ENCODE results near the gene PLXNB3. TPM values are rescaled to one million over a fixed set of nuclear protein-coding genes. Genes with fewer than 3 reads are reported as not detected.

Gene PLXNB3
- total and polyA plus RNA-seq, 12 donors = 1.1 to 119 (median 41.4) TPM

DNA sequence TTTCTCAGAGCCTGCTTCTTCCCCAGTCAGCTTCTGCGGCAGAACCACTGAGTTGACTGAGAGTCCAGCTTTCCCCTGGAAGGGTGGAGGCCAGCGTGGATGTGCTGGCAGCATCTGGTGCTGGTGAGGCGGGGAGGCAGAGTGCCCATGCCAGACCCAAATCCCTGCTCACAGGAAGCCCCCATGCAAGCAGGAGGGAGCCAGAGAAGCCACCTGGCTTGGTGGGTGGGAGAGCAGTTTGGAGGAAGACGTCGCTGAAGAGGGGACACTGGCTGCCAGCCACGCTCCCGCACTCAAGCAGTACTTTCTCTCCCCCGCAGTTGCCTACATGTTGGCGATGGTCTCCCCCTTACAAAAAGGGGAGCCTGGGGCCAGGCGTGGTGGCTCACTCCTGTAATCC, 60.3 kb downstream of the PLXNB3 start:
- intact Hi-C loops (cut with DNase I) = no loop called here
- no peaks in the 10 kb centered on the region for H3K36me3 ChIP-seq (replicated peaks in 1 of 2)
- TF ChIP-seq POLR2A (IDR thresholded peaks at IDR 0.05) = no peak
- TF ChIP-seq, protein P1, sequence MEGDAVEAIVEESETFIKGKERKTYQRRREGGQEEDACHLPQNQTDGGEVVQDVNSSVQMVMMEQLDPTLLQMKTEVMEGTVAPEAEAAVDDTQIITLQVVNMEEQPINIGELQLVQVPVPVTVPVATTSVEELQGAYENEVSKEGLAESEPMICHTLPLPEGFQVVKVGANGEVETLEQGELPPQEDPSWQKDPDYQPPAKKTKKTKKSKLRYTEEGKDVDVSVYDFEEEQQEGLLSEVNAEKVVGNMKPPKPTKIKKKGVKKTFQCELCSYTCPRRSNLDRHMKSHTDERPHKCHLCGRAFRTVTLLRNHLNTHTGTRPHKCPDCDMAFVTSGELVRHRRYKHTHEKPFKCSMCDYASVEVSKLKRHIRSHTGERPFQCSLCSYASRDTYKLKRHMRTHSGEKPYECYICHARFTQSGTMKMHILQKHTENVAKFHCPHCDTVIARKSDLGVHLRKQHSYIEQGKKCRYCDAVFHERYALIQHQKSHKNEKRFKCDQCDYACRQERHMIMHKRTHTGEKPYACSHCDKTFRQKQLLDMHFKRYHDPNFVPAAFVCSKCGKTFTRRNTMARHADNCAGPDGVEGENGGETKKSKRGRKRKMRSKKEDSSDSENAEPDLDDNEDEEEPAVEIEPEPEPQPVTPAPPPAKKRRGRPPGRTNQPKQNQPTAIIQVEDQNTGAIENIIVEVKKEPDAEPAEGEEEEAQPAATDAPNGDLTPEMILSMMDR (IDR thresholded peaks at IDR 0.05) = no peak

DNA sequence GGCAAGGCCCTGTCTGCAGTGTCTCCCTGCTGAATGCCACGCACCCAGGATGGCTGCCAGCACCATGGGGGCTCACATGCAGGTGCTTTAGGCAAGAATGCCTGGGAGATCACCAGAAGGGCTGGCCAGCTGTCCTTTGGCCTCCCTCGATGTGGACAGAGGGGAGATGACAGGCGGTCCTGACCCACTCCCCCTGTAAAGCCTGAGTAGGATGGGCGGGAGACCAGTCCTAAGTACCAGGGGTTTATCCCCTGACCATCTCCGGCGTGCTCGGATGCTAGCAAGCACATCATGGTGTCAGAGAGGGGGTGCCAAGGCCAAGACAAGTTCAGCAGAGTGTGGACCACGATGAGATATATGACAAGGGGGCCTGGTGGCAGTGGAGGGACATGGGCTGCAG, 61.0 kb downstream of the PLXNB3 start:
- Histone ChIP-seq H3K27me3 (peaks cover 38% of the 10 kb centered on the region), H3K4me1 (replicated peaks in 1 of 2) (no peaks in the 10 kb centered on the region), H3K4me3 (no peak overlapping the region), H3K27ac (no peak overlapping the region), H3K9me3 (replicated peaks in 1 of 3) (no peaks in the 10 kb centered on the region), H3K36me3 (replicated peaks in 1 of 2) (no peaks in the 10 kb centered on the region)
- TF ChIP-seq, protein P1 (IDR thresholded peaks at IDR 0.05) = no peak
- TF ChIP-seq POLR2A (IDR thresholded peaks at IDR 0.05) = no peak
- intact Hi-C loops (cut with DNase I) = no loop called here
- no peak for DNase-seq
- 75 to 84% (median 78%) methylated on average over 6 to 8 of the region's 8 CpGs; no CpG with 5 or more reads in 1 of the 4 donors for WGBS, 4 donors

More for the DNA sequence above, 60.3 kb downstream of the PLXNB3 start:
- H3K9me3 ChIP-seq (replicated peaks in 1 of 3) = no peaks in the 10 kb centered on the region
- H3K27ac ChIP-seq = no peak overlapping the region
- peaks cover 0 to 2% of the 10 kb centered on the region in 2 donors for H3K4me1 ChIP-seq (replicated peaks in 1 of 2)
- WGBS, 4 donors = 83 to 90% (median 89%) methylated on average over 10 of the region's 10 CpGs; no CpG with 5 or more reads in 1 of the 4 donors
- no peak overlapping the region for H3K4me3 ChIP-seq
- H3K27me3 ChIP-seq = peaks cover 35% of the 10 kb centered on the region
- no peak for DNase-seq

Other genes with a start within 250 kb of the PLXNB3 start
- 10 to 100 TPM in 8 of 9 donors, 1 to 10 TPM in 1; 1.1 to 46.4 (median 19.9) TPM for gene ATP2B3, start 246.6 kb upstream of the PLXNB3 start, total RNA-seq
- gene ATP2B3, start 246.6 kb upstream of the PLXNB3 start, polyA plus RNA-seq = 10 to 100 TPM in 2 of 3 donors, 1 to 10 TPM in 1; 9.8 to 15.3 (median 13.6) TPM
- gene CCNQ, start 165.1 kb upstream of the PLXNB3 start, total RNA-seq = 10 to 100 TPM; 13.2 to 36.7 (median 24.1) TPM
- 10 to 100 TPM; 18.7 to 48.5 (median 38.1) TPM for gene CCNQ, start 165.1 kb upstream of the PLXNB3 start, polyA plus RNA-seq
- 10 to 100 TPM in 1 of 9 donors, under 1 TPM in 5, not detected in 3; 0.11 to 15.9 (median 0.24) TPM for gene DUSP9, start 117.0 kb upstream of the PLXNB3 start, total RNA-seq
- not detected for gene DUSP9, start 117.0 kb upstream of the PLXNB3 start, polyA plus RNA-seq
- 1 to 10 TPM in 3 of 9 donors, under 1 TPM in 4, not detected in 2; 0.48 to 2.7 (median 1.00) TPM for gene PNCK, start 90.4 kb upstream of the PLXNB3 start, total RNA-seq
- 1 to 10 TPM in 2 of 3 donors, under 1 TPM in 1; 0.42 to 6.5 (median 1.9) TPM for gene PNCK, start 90.4 kb upstream of the PLXNB3 start, polyA plus RNA-seq
- gene SLC6A8, start 76.3 kb upstream of the PLXNB3 start, total RNA-seq = 100 to 1,000 TPM in 4 of 9 donors, 10 to 100 TPM in 4, 1 to 10 TPM in 1; 3.1 to 136 (median 71.0) TPM
- 100 to 1,000 TPM in 1 of 3 donors, 10 to 100 TPM in 2; 51.8 to 118 (median 63.0) TPM for gene SLC6A8, start 76.3 kb upstream of the PLXNB3 start, polyA plus RNA-seq
- 100 to 1,000 TPM; 168 to 343 (median 285) TPM for gene BCAP31, start 39.9 kb upstream of the PLXNB3 start, total RNA-seq
- 100 to 1,000 TPM; 121 to 274 (median 218) TPM for gene BCAP31, start 39.9 kb upstream of the PLXNB3 start, polyA plus RNA-seq
- gene ABCD1, start 39.4 kb upstream of the PLXNB3 start, total RNA-seq = 10 to 100 TPM; 29.6 to 78.0 (median 51.0) TPM
- 10 to 100 TPM; 29.7 to 58.6 (median 42.3) TPM for gene ABCD1, start 39.4 kb upstream of the PLXNB3 start, polyA plus RNA-seq
- gene SRPK3, start 16.8 kb downstream of the PLXNB3 start, total RNA-seq = 1 to 10 TPM in 5 of 9 donors, under 1 TPM in 3, not detected in 1; 0.14 to 2.9 (median 1.3) TPM
- 10 to 100 TPM in 1 of 3 donors, 1 to 10 TPM in 1, under 1 TPM in 1; 0.31 to 20.5 (median 4.9) TPM for gene SRPK3, start 16.8 kb downstream of the PLXNB3 start, polyA plus RNA-seq
- gene IDH3G, start 30.1 kb downstream of the PLXNB3 start, total RNA-seq = 100 to 1,000 TPM in 2 of 9 donors, 10 to 100 TPM in 7; 68.4 to 144 (median 83.1) TPM
- 100 to 1,000 TPM in 2 of 3 donors, 10 to 100 TPM in 1; 73.9 to 112 (median 111) TPM for gene IDH3G, start 30.1 kb downstream of the PLXNB3 start, polyA plus RNA-seq
- 100 to 1,000 TPM; 162 to 609 (median 366) TPM for gene SSR4, start 30.4 kb downstream of the PLXNB3 start, total RNA-seq
- gene SSR4, start 30.4 kb downstream of the PLXNB3 start, polyA plus RNA-seq = 1,000 to 10,000 TPM in 1 of 3 donors, 100 to 1,000 TPM in 2; 195 to 1,349 (median 921) TPM
- gene PDZD4, start 66.3 kb downstream of the PLXNB3 start, total RNA-seq = 1 to 10 TPM in 8 of 9 donors, under 1 TPM in 1; 0.69 to 8.8 (median 3.4) TPM
- 10 to 100 TPM in 1 of 3 donors, 1 to 10 TPM in 2; 3.0 to 39.2 (median 9.5) TPM for gene PDZD4, start 66.3 kb downstream of the PLXNB3 start, polyA plus RNA-seq
- 10 to 100 TPM in 3 of 9 donors, 1 to 10 TPM in 4, under 1 TPM in 2; 0.52 to 50.1 (median 2.7) TPM for gene L1CAM, start 121.9 kb downstream of the PLXNB3 start, total RNA-seq
- 10 to 100 TPM in 2 of 3 donors, 1 to 10 TPM in 1; 8.9 to 34.1 (median 14.5) TPM for gene L1CAM, start 121.9 kb downstream of the PLXNB3 start, polyA plus RNA-seq
- gene AVPR2, start 140.4 kb downstream of the PLXNB3 start, total RNA-seq = 1 to 10 TPM in 1 of 9 donors, under 1 TPM in 8; 0.11 to 1.1 (median 0.57) TPM
- gene AVPR2, start 140.4 kb downstream of the PLXNB3 start, polyA plus RNA-seq = 1 to 10 TPM in 2 of 3 donors, not detected in 1; 1.0 to 1.6 TPM
- gene ARHGAP4, start 162.0 kb downstream of the PLXNB3 start, total RNA-seq = 10 to 100 TPM; 22.4 to 67.8 (median 45.0) TPM
- gene ARHGAP4, start 162.0 kb downstream of the PLXNB3 start, polyA plus RNA-seq = 100 to 1,000 TPM in 2 of 3 donors, 1 to 10 TPM in 1; 1.5 to 316 (median 118) TPM
- gene NAA10, start 170.8 kb downstream of the PLXNB3 start, total RNA-seq = 100 to 1,000 TPM in 3 of 9 donors, 10 to 100 TPM in 6; 60.0 to 159 (median 93.2) TPM
- gene NAA10, start 170.8 kb downstream of the PLXNB3 start, polyA plus RNA-seq = 100 to 1,000 TPM; 121 to 287 (median 228) TPM
- gene RENBP, start 180.4 kb downstream of the PLXNB3 start, total RNA-seq = 10 to 100 TPM; 15.5 to 37.4 (median 24.6) TPM
- gene RENBP, start 180.4 kb downstream of the PLXNB3 start, polyA plus RNA-seq = 10 to 100 TPM in 2 of 3 donors, 1 to 10 TPM in 1; 5.4 to 69.6 (median 27.6) TPM
- gene HCFC1, start 207.6 kb downstream of the PLXNB3 start, total RNA-seq = 10 to 100 TPM in 8 of 9 donors, 1 to 10 TPM in 1; 9.2 to 77.1 (median 57.8) TPM
- 10 to 100 TPM; 15.3 to 32.7 (median 19.6) TPM for gene HCFC1, start 207.6 kb downstream of the PLXNB3 start, polyA plus RNA-seq
- 10 to 100 TPM in 7 of 9 donors, 1 to 10 TPM in 2; 5.7 to 29.2 (median 16.7) TPM for gene TMEM187, start 208.5 kb downstream of the PLXNB3 start, total RNA-seq
- gene TMEM187, start 208.5 kb downstream of the PLXNB3 start, polyA plus RNA-seq = 1 to 10 TPM; 4.0 to 6.8 (median 5.3) TPM

All from adrenal gland (tissue), 12 donors.